ENCODE results near the gene KREMEN1. TPM values are rescaled to one million over a fixed set of nuclear protein-coding genes. Genes with fewer than 3 reads are reported as not detected.
A peak's percentile ranks its signal among the peaks of the same experiment; 100 is the strongest.

Gene KREMEN1
- total RNA-seq, 2 experiments from 2014 or later: 0.09 to 0.47 TPM

GRCh38 chr22:29193021-29193420 lies 120.2 kb downstream of the KREMEN1 start:
- Mint-ChIP-seq H3K27ac (no peak overlapping the region), H3K36me3 (peaks cover 3% of the 10 kb centered on the region), H3K27me3 (peaks cover 37% of the 10 kb centered on the region), H3K4me3 (no peak overlapping the region), H3K4me1 (no peaks in the 10 kb centered on the region), H3K9me3 (ENCODE audit: low read depth) (peaks cover 4% of the 10 kb centered on the region)
- no peak for ATAC-seq
- DNase-seq: no peak
- CTCF ChIA-PET: interaction anchor here (1.9 kb wide), 1 partner anchor 12 kb away, joined by 9 read pairs; the partner anchor contains the start of gene EMID1

GRCh38 chr22:29194184-29194583 lies 121.3 kb downstream of the KREMEN1 start:
- peaks cover 36% of the 10 kb centered on the region for H3K27me3 Mint-ChIP-seq
- H3K4me3 Mint-ChIP-seq: no peak overlapping the region
- peaks cover 4% of the 10 kb centered on the region for H3K9me3 Mint-ChIP-seq (ENCODE audit: low read depth)
- no peak for ATAC-seq
- CTCF ChIA-PET: interaction anchor here (1.0 to 1.9 kb wide), 2 partner anchors 11 to 153 kb away, joined by 3 to 9 read pairs; partner anchors contain the start of gene EMID1
- peaks cover 3% of the 10 kb centered on the region for H3K36me3 Mint-ChIP-seq
- DNase-seq: no peak
- H3K27ac Mint-ChIP-seq: no peak overlapping the region
- no peaks in the 10 kb centered on the region for H3K4me1 Mint-ChIP-seq

GRCh38 chr22:29195118-29195963 lies 122.5 kb downstream of the KREMEN1 start:
- Mint-ChIP-seq H3K27ac (no peak overlapping the region), H3K9me3 (ENCODE audit: low read depth) (peaks cover 4% of the 10 kb centered on the region), H3K36me3 (peaks cover 3% of the 10 kb centered on the region), H3K27me3 (peaks cover 36% of the 10 kb centered on the region), H3K4me1 (no peaks in the 10 kb centered on the region), H3K4me3 (no peak overlapping the region)
- ATAC-seq: no peak
- DNase-seq: no peak
- CTCF ChIA-PET: no interaction called here

GRCh38 chr22:29195964-29196666 lies 123.3 kb downstream of the KREMEN1 start:
- H3K4me3 Mint-ChIP-seq: no peak overlapping the region
- no peaks in the 10 kb centered on the region for H3K4me1 Mint-ChIP-seq
- H3K9me3 Mint-ChIP-seq (ENCODE audit: low read depth): peaks cover 4% of the 10 kb centered on the region
- H3K27ac Mint-ChIP-seq: no peak overlapping the region
- DNase-seq (no peak), ATAC-seq (no peak)
- CTCF ChIA-PET: interaction anchor here (1.0 kb wide), 1 partner anchor 10 kb away, joined by 5 read pairs; the partner anchor contains the start of gene EMID1
- H3K36me3 Mint-ChIP-seq: peaks cover 3% of the 10 kb centered on the region
- H3K27me3 Mint-ChIP-seq: peaks cover 36% of the 10 kb centered on the region

GRCh38 chr22:29197096-29197495 lies 124.3 kb downstream of the KREMEN1 start:
- H3K4me3 Mint-ChIP-seq: no peak overlapping the region
- DNase-seq (no peak), ATAC-seq (no peak)
- H3K27ac Mint-ChIP-seq: no peak overlapping the region
- H3K27me3 Mint-ChIP-seq: peaks cover 41% of the 10 kb centered on the region
- peaks cover 8% of the 10 kb centered on the region for H3K4me1 Mint-ChIP-seq
- CTCF ChIA-PET: interaction anchor here (1.0 to 1.5 kb wide), 2 partner anchors 9 to 48 kb away, joined by 5 to 6 read pairs; partner anchors contain the start of gene EMID1
- H3K36me3 Mint-ChIP-seq: peaks cover 3% of the 10 kb centered on the region
- H3K9me3 Mint-ChIP-seq (ENCODE audit: low read depth): peaks cover 4% of the 10 kb centered on the region

GRCh38 chr22:29198240-29198639 lies 125.4 kb downstream of the KREMEN1 start:
- Mint-ChIP-seq H3K27ac (no peak overlapping the region), H3K27me3 (peaks cover 38% of the 10 kb centered on the region), H3K9me3 (ENCODE audit: low read depth) (peaks cover 4% of the 10 kb centered on the region), H3K36me3 (peaks cover 3% of the 10 kb centered on the region), H3K4me3 (no peak overlapping the region), H3K4me1 (peaks cover 19% of the 10 kb centered on the region)
- CTCF ChIA-PET: interaction anchor here (1.5 kb wide), 1 partner anchor 47 kb away, joined by 6 read pairs; no protein-coding TSS in a partner anchor
- no peak for ATAC-seq
- DNase-seq: no peak

- no peak overlapping the region for H3K27ac Mint-ChIP-seq
- no peak for ATAC-seq
- peaks cover 43% of the 10 kb centered on the region for H3K27me3 Mint-ChIP-seq
- no peak for DNase-seq
- peaks cover 3% of the 10 kb centered on the region for H3K36me3 Mint-ChIP-seq
- H3K9me3 Mint-ChIP-seq (ENCODE audit: low read depth): peaks cover 4% of the 10 kb centered on the region
- peaks cover 30% of the 10 kb centered on the region for H3K4me1 Mint-ChIP-seq
- H3K4me3 Mint-ChIP-seq: no peak overlapping the region
- CTCF ChIA-PET: interaction anchor here (0.9 to 1.0 kb wide), 2 partner anchors 46 to 317 kb away, joined by 3 read pairs; partner anchors contain the start of gene ZNRF3
Measured at GRCh38 chr22:29199702-29200400, 127.0 kb downstream of the KREMEN1 start.

GRCh38 chr22:29200901-29201300 lies 128.1 kb downstream of the KREMEN1 start:
- Mint-ChIP-seq H3K27me3 (peaks cover 50% of the 10 kb centered on the region), H3K4me3 (no peak overlapping the region), H3K36me3 (peaks cover 1% of the 10 kb centered on the region), H3K27ac (no peak overlapping the region), H3K4me1 (peaks cover 31% of the 10 kb centered on the region), H3K9me3 (ENCODE audit: low read depth) (peaks cover 2% of the 10 kb centered on the region)
- ATAC-seq (no peak), DNase-seq (no peak)
- CTCF ChIA-PET: interaction anchor here (1.0 to 5.1 kb wide), 2 partner anchors 44 to 318 kb away, joined by 3 to 43 read pairs; partner anchors contain the start of gene ZNRF3

- no peak overlapping the region for H3K4me3 Mint-ChIP-seq
- H3K36me3 Mint-ChIP-seq: no peaks in the 10 kb centered on the region
- peaks cover 53% of the 10 kb centered on the region for H3K27me3 Mint-ChIP-seq
- H3K9me3 Mint-ChIP-seq (ENCODE audit: low read depth): no peaks in the 10 kb centered on the region
- CTCF ChIA-PET: interaction anchor here (5.1 kb wide), 1 partner anchor 43 kb away, joined by 43 read pairs; no protein-coding TSS in a partner anchor
- DNase-seq: no peak
- peak overlapping the region; percentile 88 for H3K27ac Mint-ChIP-seq
- ATAC-seq: no peak
- peaks cover 32% of the 10 kb centered on the region for H3K4me1 Mint-ChIP-seq
Measured at GRCh38 chr22:29201782-29202181, 128.9 kb downstream of the KREMEN1 start.

GRCh38 chr22:29202212-29203192 lies 129.7 kb downstream of the KREMEN1 start:
- Mint-ChIP-seq H3K4me3 (peak overlapping the region; percentile 11), H3K27me3 (peaks cover 55% of the 10 kb centered on the region)

GRCh38 chr22:29203488-29204454 lies 130.9 kb downstream of the KREMEN1 start:
- ATAC-seq (no peak), DNase-seq (no peak)
- CTCF ChIA-PET: interaction anchor here (1.2 to 5.1 kb wide), 6 partner anchors 10 to 163 kb away, joined by 3 to 43 read pairs (median 6); partner anchors contain the start of genes EWSR1 and RHBDD3
- Mint-ChIP-seq H3K27me3 (peaks cover 52% of the 10 kb centered on the region), H3K4me1 (peaks cover 32% of the 10 kb centered on the region), H3K27ac (no peak overlapping the region), H3K9me3 (ENCODE audit: low read depth) (no peaks in the 10 kb centered on the region), H3K36me3 (no peaks in the 10 kb centered on the region), H3K4me3 (no peak overlapping the region)

More at GRCh38 chr22:29202212-29203192, 129.7 kb downstream of the KREMEN1 start:
- Mint-ChIP-seq H3K27ac (peak overlapping the region; percentile 88), H3K9me3 (ENCODE audit: low read depth) (no peaks in the 10 kb centered on the region), H3K36me3 (no peaks in the 10 kb centered on the region), H3K4me1 (peaks cover 32% of the 10 kb centered on the region)
- DNase-seq (peak; percentile 91), ATAC-seq (peak; percentile 88)
- CTCF ChIA-PET: interaction anchor here (1.2 to 5.1 kb wide), 5 partner anchors 23 to 161 kb away, joined by 3 to 43 read pairs (median 4); partner anchors contain the start of genes EWSR1 and RHBDD3
